DOHH2 (cell line): ENCODE data around the gene SMIM27.

Experiments
- H3F3A ChIP-seq: fragments of 200-600 bp; sonication (generic), shearing (Covaris generic); 2 replicates; pipeline ENCODE4 v1.6.0; 2016; ENCODE audit warnings: antibody characterized with exemption, mild to moderate bottlenecking; ENCODE audit not compliant: control insufficient read depth, insufficient read depth
- H3K27ac ChIP-seq: fragments of 200-600 bp; sonication (generic); 2 replicates; pipeline ENCODE4 v1.5.1; 2014; ENCODE audit warnings: low read depth, mild to moderate bottlenecking, low read length, moderate library complexity
- H3K27me3 ChIP-seq: fragments of 200-600 bp; sonication (generic); 2 replicates; pipeline ENCODE4 v1.6.1; 2014; ENCODE audit warnings: mild to moderate bottlenecking, low read length, mixed read lengths; ENCODE audit not compliant: control insufficient read depth
- H3K36me3 ChIP-seq: fragments of 200-600 bp; sonication (generic); 2 replicates; pipeline ENCODE4 v1.6.1; 2014; ENCODE audit warnings: mild to moderate bottlenecking, low read length, moderate library complexity, mixed read lengths; ENCODE audit not compliant: control insufficient read depth
- H3K4me1 ChIP-seq: fragments of 200-600 bp; sonication (generic); 2 replicates; pipeline ENCODE4 v1.6.1; 2014; ENCODE audit warnings: mild to moderate bottlenecking, low read length, mixed read lengths; ENCODE audit not compliant: control insufficient read depth
- H3K4me2 ChIP-seq: fragments of 200-600 bp; sonication (generic); 2 replicates; pipeline ENCODE4 v1.6.0; 2014; ENCODE audit warnings: mild to moderate bottlenecking, low read length, moderate library complexity
- H3K4me3 ChIP-seq: fragments of 200-600 bp; sonication (generic); 2 replicates; pipeline ENCODE4 v1.5.1; 2014; ENCODE audit warnings: mild to moderate bottlenecking, low read length, mixed read lengths
- H3K79me2 ChIP-seq: fragments of 200-600 bp; sonication (generic); 2 replicates; pipeline ENCODE4 v1.6.1; 2014; ENCODE audit warnings: mild to moderate bottlenecking, low read length, mixed read lengths; ENCODE audit not compliant: control insufficient read depth
- H3K9me2 ChIP-seq: fragments of 200-600 bp; sonication (generic); replicated peaks from 2 replicates; pipeline ENCODE4 v1.6.1; 2014; ENCODE audit warnings: mild to moderate bottlenecking, low read length, mixed read lengths; ENCODE audit not compliant: control insufficient read depth
- H3K9me3 ChIP-seq: fragments of 200-600 bp; sonication (generic); 2 replicates; pipeline ENCODE4 v1.6.1; 2014; ENCODE audit warnings: antibody characterized with exemption, low read length, mixed read lengths; ENCODE audit not compliant: control insufficient read depth, insufficient read depth
- H4K20me1 ChIP-seq: fragments of 200-600 bp; sonication (generic); 2 replicates; pipeline ENCODE4 v1.6.0; 2014; ENCODE audit warnings: low read depth, mild to moderate bottlenecking, antibody characterized with exemption, low read length, moderate library complexity; ENCODE audit not compliant: control insufficient read depth, insufficient read depth
- EZH2phosphoT487 ChIP-seq: fragments of 200-600 bp; sonication (generic); IDR thresholded peaks from 2 replicates; pipeline ENCODE4 v1.6.1; 2017; ENCODE audit warnings: borderline replicate concordance, mild to moderate bottlenecking, antibody characterized with exemption, low read length, moderate library complexity, mixed read lengths
- TF ChIP-seq, protein P1 (sequence below): fragments of 200-600 bp; sonication (generic); IDR thresholded peaks from one replicate; pipeline ENCODE4 v1.5.1; 2014; ENCODE audit warnings: antibody characterized with exemption, mild to moderate bottlenecking, low read depth, low read length; ENCODE audit not compliant: poor library complexity, severe bottlenecking

Gene SMIM27

GRCh38 chr9:32558408-32558934 is 6.3 kb downstream of the SMIM27 start:
- no peaks in the 10 kb centered on the region for H3K27me3 ChIP-seq
- H3K36me3 ChIP-seq = peaks cover 22% of the 10 kb centered on the region
- H3F3A ChIP-seq = peaks cover 7% of the 10 kb centered on the region
- no peak for TF ChIP-seq EZH2phosphoT487
- TF ChIP-seq, protein P1, sequence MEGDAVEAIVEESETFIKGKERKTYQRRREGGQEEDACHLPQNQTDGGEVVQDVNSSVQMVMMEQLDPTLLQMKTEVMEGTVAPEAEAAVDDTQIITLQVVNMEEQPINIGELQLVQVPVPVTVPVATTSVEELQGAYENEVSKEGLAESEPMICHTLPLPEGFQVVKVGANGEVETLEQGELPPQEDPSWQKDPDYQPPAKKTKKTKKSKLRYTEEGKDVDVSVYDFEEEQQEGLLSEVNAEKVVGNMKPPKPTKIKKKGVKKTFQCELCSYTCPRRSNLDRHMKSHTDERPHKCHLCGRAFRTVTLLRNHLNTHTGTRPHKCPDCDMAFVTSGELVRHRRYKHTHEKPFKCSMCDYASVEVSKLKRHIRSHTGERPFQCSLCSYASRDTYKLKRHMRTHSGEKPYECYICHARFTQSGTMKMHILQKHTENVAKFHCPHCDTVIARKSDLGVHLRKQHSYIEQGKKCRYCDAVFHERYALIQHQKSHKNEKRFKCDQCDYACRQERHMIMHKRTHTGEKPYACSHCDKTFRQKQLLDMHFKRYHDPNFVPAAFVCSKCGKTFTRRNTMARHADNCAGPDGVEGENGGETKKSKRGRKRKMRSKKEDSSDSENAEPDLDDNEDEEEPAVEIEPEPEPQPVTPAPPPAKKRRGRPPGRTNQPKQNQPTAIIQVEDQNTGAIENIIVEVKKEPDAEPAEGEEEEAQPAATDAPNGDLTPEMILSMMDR = no peak
- no peak overlapping the region for H3K4me2 ChIP-seq
- H3K27ac ChIP-seq = no peak overlapping the region
- H3K4me3 ChIP-seq = no peak overlapping the region
- no peaks in the 10 kb centered on the region; the same call in 1 of the 2 replicates for H4K20me1 ChIP-seq
- H3K79me2 ChIP-seq = peaks cover 58% of the 10 kb centered on the region
- peaks cover 24% of the 10 kb centered on the region for H3K4me1 ChIP-seq
- no peaks in the 10 kb centered on the region for H3K9me2 ChIP-seq
- no peaks in the 10 kb centered on the region for H3K9me3 ChIP-seq

- TF ChIP-seq EZH2phosphoT487 = no peak
- TF ChIP-seq, protein P1 = no peak
- no peak overlapping the region for H3K4me2 ChIP-seq
- H3K79me2 ChIP-seq = peaks cover 50% of the 10 kb centered on the region
- peaks cover 35% of the 10 kb centered on the region for H3K36me3 ChIP-seq
- H3F3A ChIP-seq = no peaks in the 10 kb centered on the region
- no peaks in the 10 kb centered on the region for H3K9me2 ChIP-seq
- no peaks in the 10 kb centered on the region for H4K20me1 ChIP-seq
- H3K27me3 ChIP-seq = no peaks in the 10 kb centered on the region
- H3K4me3 ChIP-seq = no peak overlapping the region
- no peaks in the 10 kb centered on the region for H3K9me3 ChIP-seq
- H3K27ac ChIP-seq = no peak overlapping the region
- peaks cover 3% of the 10 kb centered on the region for H3K4me1 ChIP-seq
Measured at GRCh38 chr9:32565967-32566366, 13.8 kb downstream of the SMIM27 start.

GRCh38 chr9:32566770-32567169 is 14.6 kb downstream of the SMIM27 start:
- H3K27ac ChIP-seq = no peak overlapping the region
- no peaks in the 10 kb centered on the region for H3K9me2 ChIP-seq
- TF ChIP-seq, protein P1 = no peak
- no peak for TF ChIP-seq EZH2phosphoT487
- no peaks in the 10 kb centered on the region for H4K20me1 ChIP-seq
- no peak overlapping the region for H3K4me2 ChIP-seq
- H3K4me1 ChIP-seq = peaks cover 10% of the 10 kb centered on the region
- H3K27me3 ChIP-seq = no peaks in the 10 kb centered on the region
- peaks cover 54% of the 10 kb centered on the region for H3K79me2 ChIP-seq
- H3K36me3 ChIP-seq = peaks cover 35% of the 10 kb centered on the region
- H3K4me3 ChIP-seq = no peak overlapping the region
- H3K9me3 ChIP-seq = no peaks in the 10 kb centered on the region
- H3F3A ChIP-seq = no peaks in the 10 kb centered on the region
